Measurements from ENCODE around the gene PDIA4.

DNA sequence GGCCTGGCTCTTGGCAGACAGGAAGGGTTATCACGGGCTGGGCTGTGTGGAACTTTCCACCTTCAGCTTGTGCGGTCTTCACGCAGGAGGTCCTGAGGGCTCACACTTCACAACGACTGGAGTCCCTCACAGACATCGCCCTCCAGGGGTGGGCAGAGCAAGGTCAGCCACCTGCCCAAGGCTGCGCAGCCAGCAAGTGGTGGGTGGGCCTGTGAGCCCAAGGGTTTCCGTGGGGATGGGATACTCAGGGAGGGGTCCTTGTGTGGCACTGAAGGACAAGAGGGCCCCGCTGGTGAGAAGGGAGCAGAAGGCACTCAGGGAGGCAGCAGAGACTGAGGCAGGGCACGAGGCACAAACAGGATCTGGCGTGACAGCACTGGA is 22.0 kb downstream of the PDIA4 start:
- no peak for TF ChIP-seq POLR2A (IDR thresholded peaks at IDR 0.05)
- TF ChIP-seq, protein P1, sequence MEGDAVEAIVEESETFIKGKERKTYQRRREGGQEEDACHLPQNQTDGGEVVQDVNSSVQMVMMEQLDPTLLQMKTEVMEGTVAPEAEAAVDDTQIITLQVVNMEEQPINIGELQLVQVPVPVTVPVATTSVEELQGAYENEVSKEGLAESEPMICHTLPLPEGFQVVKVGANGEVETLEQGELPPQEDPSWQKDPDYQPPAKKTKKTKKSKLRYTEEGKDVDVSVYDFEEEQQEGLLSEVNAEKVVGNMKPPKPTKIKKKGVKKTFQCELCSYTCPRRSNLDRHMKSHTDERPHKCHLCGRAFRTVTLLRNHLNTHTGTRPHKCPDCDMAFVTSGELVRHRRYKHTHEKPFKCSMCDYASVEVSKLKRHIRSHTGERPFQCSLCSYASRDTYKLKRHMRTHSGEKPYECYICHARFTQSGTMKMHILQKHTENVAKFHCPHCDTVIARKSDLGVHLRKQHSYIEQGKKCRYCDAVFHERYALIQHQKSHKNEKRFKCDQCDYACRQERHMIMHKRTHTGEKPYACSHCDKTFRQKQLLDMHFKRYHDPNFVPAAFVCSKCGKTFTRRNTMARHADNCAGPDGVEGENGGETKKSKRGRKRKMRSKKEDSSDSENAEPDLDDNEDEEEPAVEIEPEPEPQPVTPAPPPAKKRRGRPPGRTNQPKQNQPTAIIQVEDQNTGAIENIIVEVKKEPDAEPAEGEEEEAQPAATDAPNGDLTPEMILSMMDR (IDR thresholded peaks at IDR 0.05), result no peak
- TF ChIP-seq EP300 (IDR thresholded peaks at IDR 0.05), result no peak
